Endothelial cell of umbilical vein (primary cell): Measurements from ENCODE around the gene MPIG6B. TPM values are rescaled to one million over a fixed set of nuclear protein-coding genes. Genes with fewer than 3 reads are reported as not detected.

Experiments used
- BruUV-seq: library from RNA; stranded (reverse); fragments of 400-500 nt; replicated peaks from 2 replicates; lab custom pipeline; 2021; lab: Mats Ljungman, UMichigan
- CTCF ChIA-PET: fragments of 300-600, 350-600 bp; sonication (Branson Sonifier 250); formaldehyde crosslinking; loops from one replicate; lab custom pipeline; 2021; ENCODE audit warnings: antibody characterized with exemption, inconsistent platforms; lab: Charles Lee
- POLR2A ChIA-PET: fragments of 300-600, 350-600 bp; sonication (Branson Sonifier 250); formaldehyde crosslinking; loops from one replicate; lab custom pipeline; 2021; ENCODE audit warnings: antibody characterized with exemption, inconsistent platforms; lab: Charles Lee
- DNase-seq: peaks from one replicate; pipeline ENCODE4 v3.0.0-alpha.2; 2011; ENCODE audit warnings: low read depth, low spot score
- FAIRE-seq: peaks from 2 replicates; lab custom pipeline; 2011; peaks lifted over from hg19 to GRCh38; lab: Jason Lieb, UNC
- H2AFZ ChIP-seq: 2 replicates; pipeline ENCODE4 v1.6.0; 2012; ENCODE audit warnings: low read depth, low read length, control low read depth, inconsistent platforms
- H3K27ac ChIP-seq: 2 replicates; pipeline ENCODE4 v1.5.1; 2011; ENCODE audit warnings: low read depth, mild to moderate bottlenecking, control low read depth, low read length, moderate library complexity; ENCODE audit not compliant: insufficient read depth
- H3K27me3 ChIP-seq, 2 experiments: 2 replicates each; pipeline versions ENCODE4 v1.6.0 to v1.6.1; 2011; ENCODE audit warnings: low read length in 2 of 2, mixed read lengths in 1 of 2; ENCODE audit not compliant: control insufficient read depth in 2 of 2, insufficient read depth in 2 of 2
- H3K36me3 ChIP-seq, 2 experiments: 2 replicates in 1 of 2; 3 replicates in 1 of 2; pipeline ENCODE4 v1.5.1; 2011; ENCODE audit warnings: low read length in 2 of 2, mild to moderate bottlenecking in 1 of 2, moderate library complexity in 1 of 2; ENCODE audit not compliant: control insufficient read depth in 2 of 2, insufficient read depth in 2 of 2; ENCODE audit errors: extremely low read depth in 1 of 2
- H3K4me1 ChIP-seq: 3 replicates; pipeline ENCODE4 v1.5.1; 2011; ENCODE audit warnings: mild to moderate bottlenecking, low read length; ENCODE audit not compliant: control insufficient read depth, insufficient read depth; ENCODE audit errors: extremely low read depth
- H3K4me2 ChIP-seq: 2 replicates; pipeline ENCODE4 v1.6.1; 2011; ENCODE audit warnings: low read length, control low read depth, mixed read lengths; ENCODE audit not compliant: insufficient read depth
- H3K4me3 ChIP-seq, 3 experiments: fragments of 200-600 bp in 1 of 3; sonication (generic), shearing (Covaris generic) in 1 of 3; replicated peaks in 1 of 3; 2 replicates each; pipeline ENCODE4 v1.5.1; 2011 to 2016; ENCODE audit warnings: control low read depth in 3 of 3, low read length in 3 of 3, mild to moderate bottlenecking in 2 of 3, inconsistent platforms in 1 of 3, low read depth in 1 of 3, moderate library complexity in 1 of 3; ENCODE audit not compliant: insufficient read depth in 1 of 3
- H3K79me2 ChIP-seq: 2 replicates; pipeline ENCODE4 v1.6.0; 2012; ENCODE audit warnings: low read length, inconsistent platforms; ENCODE audit not compliant: control insufficient read depth, insufficient read depth
- H3K9ac ChIP-seq: replicated peaks from 2 replicates; pipeline ENCODE3; 2011; ENCODE audit warnings: low read length, control low read depth; ENCODE audit not compliant: insufficient read depth; ENCODE audit errors: extremely low read depth
- H3K9me1 ChIP-seq: replicated peaks from 3 replicates; pipeline ENCODE4 v1.6.0; 2011; ENCODE audit warnings: mild to moderate bottlenecking, low read length; ENCODE audit not compliant: control insufficient read depth, insufficient read depth; ENCODE audit errors: extremely low read depth
- H3K9me3 ChIP-seq: replicated peaks from 2 replicates; pipeline ENCODE4 v1.5.1; 2012; ENCODE audit warnings: low read length, inconsistent platforms; ENCODE audit not compliant: control insufficient read depth, insufficient read depth
- H4K20me1 ChIP-seq: replicated peaks from 2 replicates; pipeline ENCODE3; 2011; ENCODE audit warnings: mild to moderate bottlenecking, low read length; ENCODE audit not compliant: control insufficient read depth, insufficient read depth; ENCODE audit errors: extremely low read depth
- CTCF ChIP-seq, 2 donors: IDR thresholded peaks; 1 replicate in 1 of 2; 2 replicates in 1 of 2; pipeline ENCODE4 v1.5.1; 2011; ENCODE audit warnings: low read length in 2 of 2, mild to moderate bottlenecking in 2 of 2, moderate library complexity in 2 of 2, control low read depth in 1 of 2, inconsistent platforms in 1 of 2, low read depth in 1 of 2; ENCODE audit not compliant: insufficient read depth in 1 of 2; ENCODE audit errors: extremely low read depth in 1 of 2
- EZH2 ChIP-seq: IDR thresholded peaks from 2 replicates; pipeline ENCODE4 v1.6.1; 2012; ENCODE audit warnings: borderline replicate concordance, low read depth, mild to moderate bottlenecking, moderate library complexity, low read length, inconsistent platforms; ENCODE audit not compliant: severe bottlenecking
- FOS ChIP-seq: IDR thresholded peaks from 2 replicates; pipeline ENCODE4 v1.6.1; 2011; ENCODE audit warnings: mild to moderate bottlenecking, low read length, moderate library complexity, borderline replicate concordance; ENCODE audit not compliant: insufficient read depth
- GATA2 ChIP-seq: IDR thresholded peaks from 2 replicates; pipeline ENCODE4 v1.7.0; 2011; ENCODE audit warnings: low read depth, mild to moderate bottlenecking, moderate library complexity, mixed read lengths, low read length; ENCODE audit not compliant: insufficient read length, insufficient read depth
- JUN ChIP-seq: IDR thresholded peaks from 2 replicates; pipeline ENCODE4 v1.6.1; 2011; ENCODE audit warnings: borderline replicate concordance, low read depth; ENCODE audit not compliant: insufficient read length, insufficient read depth
- MYC ChIP-seq: IDR thresholded peaks from one replicate; pipeline ENCODE4 v1.6.1; 2011; ENCODE audit warnings: mild to moderate bottlenecking, low read depth, low read length
- POLR2A ChIP-seq: IDR thresholded peaks from 2 replicates; pipeline ENCODE4 v1.6.1; 2012; ENCODE audit warnings: low read depth, mild to moderate bottlenecking, control low read depth, low read length
- POLR2AphosphoS5 ChIP-seq: IDR thresholded peaks from 2 replicates; pipeline ENCODE4 v1.6.1; 2012; ENCODE audit warnings: low read depth, mild to moderate bottlenecking, control low read depth, low read length, moderate library complexity; ENCODE audit not compliant: insufficient read depth
- dilution Hi-C: fragments of 300-500 bp; cut with MboI; formaldehyde crosslinking; loops from one replicate; pipeline ENCODE4 v1.15.0; 2019; ENCODE audit warnings: low sequenced_read_pairs; ENCODE audit not compliant: extremely low pct_ligation_motif_present
- intact Hi-C: fragments of 100-400 bp; cut with micrococcal nuclease; formaldehyde crosslinking; loops from one replicate; pipeline ENCODE4 v1.10.0; 2022
- polyA plus RNA-seq, 4 experiments: library from polyadenylated mRNA; depleted of rRNA in 3 of 4; stranded (reverse) in 3 of 4; unstranded in 1 of 4; fragments of >200 nt; gene quantifications; 2 replicates each; pipeline versions ENCODE4 v1.2.1 to v1.2.3, GENCODE V29; 2011 to 2012; ENCODE audit warnings: missing spikeins in 1 of 4
- total RNA-seq: library from RNA; stranded (reverse); gene quantifications from 2 replicates; pipeline ENCODE4 v1.2.3, GENCODE V29; 2021
- TF ChIP-seq, protein P1 (sequence below): IDR thresholded peaks from 2 replicates; pipeline ENCODE4 v1.6.1; 2011; ENCODE audit not compliant: insufficient read depth, insufficient read length

Gene MPIG6B
- total and polyA plus RNA-seq, 2 donors (not counting 3 experiments of a cell fraction or from before 2014, with no cell fraction given): not detected

- Histone ChIP-seq H3K36me3 (no peaks in the 10 kb centered on the region), H2AFZ (no peak overlapping the region), H3K9me3 (no peaks in the 10 kb centered on the region), H3K9me1 (no peaks in the 10 kb centered on the region), H3K27ac (no peak overlapping the region), H3K4me3 (no peak overlapping the region), H3K4me1 (peaks cover under 1% of the 10 kb centered on the region), H3K4me2 (no peak overlapping the region), H3K9ac (no peak overlapping the region), H3K27me3 (no peaks in the 10 kb centered on the region), H4K20me1 (no peaks in the 10 kb centered on the region), H3K79me2 (peaks cover 3% of the 10 kb centered on the region)
- DNase-seq (no peak), FAIRE-seq (no peak)
- TF ChIP-seq FOS: no peak
- TF ChIP-seq CTCF (IDR thresholded peaks at IDR 0.05; ENCODE audit: extremely low read depth in 1 of 2, insufficient read depth in 1 of 2, low read depth in 1 of 2, low read length in 2 of 2): no peak
- TF ChIP-seq MYC: no peak
- TF ChIP-seq EZH2: no peak
- TF ChIP-seq GATA2: no peak
- TF ChIP-seq POLR2A: no peak
- TF ChIP-seq, protein P1, sequence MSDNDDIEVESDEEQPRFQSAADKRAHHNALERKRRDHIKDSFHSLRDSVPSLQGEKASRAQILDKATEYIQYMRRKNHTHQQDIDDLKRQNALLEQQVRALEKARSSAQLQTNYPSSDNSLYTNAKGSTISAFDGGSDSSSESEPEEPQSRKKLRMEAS: no peak
- TF ChIP-seq POLR2AphosphoS5: no peak
- no peak for TF ChIP-seq JUN
- POLR2A ChIA-PET: no interaction called here
- BruUV-seq: no TSS peak
- CTCF ChIA-PET: no interaction called here
- intact Hi-C loops: no loop called here
- dilution Hi-C loops: no loop called here
Observed at GRCh38 chr6:31744422-31744821, 21.2 kb downstream of the MPIG6B start.
